Astrocyte of the cerebellum (primary cell): ENCODE measurements around the gene LPCAT2.

Experiments used
- DNase-seq: peaks from one replicate; pipeline ENCODE4 v3.0.0-alpha.2; 2011; ENCODE audit warnings: low read depth
- H3K4me3 ChIP-seq: 2 replicates; pipeline ENCODE4 v1.5.1; 2011; ENCODE audit warnings: mild to moderate bottlenecking, low read depth, low read length, moderate library complexity
- in situ Hi-C: cut with HindIII; loops from 2 replicates; pipeline ENCODE4 v1.10.0; 2017; ENCODE audit warnings: low sequenced_read_pairs
- TF ChIP-seq, protein P1 (sequence below): IDR thresholded peaks from 2 replicates; pipeline ENCODE4 v1.5.1; 2012; ENCODE audit warnings: low read length, low read depth, moderate library complexity, mild to moderate bottlenecking; ENCODE audit errors: missing control alignments

Gene LPCAT2

DNA sequence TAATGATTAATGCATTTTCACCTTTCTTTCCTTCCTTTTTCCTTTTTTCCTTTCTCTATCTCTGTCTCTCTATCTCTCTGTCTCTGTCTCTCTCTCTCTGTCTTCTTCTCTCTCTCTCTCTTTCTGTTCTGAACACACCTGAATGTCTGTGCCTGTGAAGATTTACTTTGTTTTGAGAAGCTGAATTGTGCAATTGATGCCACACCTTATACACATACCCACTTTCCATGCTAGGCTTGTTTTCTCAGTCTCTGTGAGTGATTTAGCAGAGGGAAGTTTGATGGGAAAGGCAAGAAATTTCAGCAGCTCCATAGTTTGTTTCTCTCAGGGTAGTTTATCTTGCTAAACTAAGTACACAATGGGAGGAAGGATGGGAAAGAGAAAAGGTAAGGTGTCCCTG, 48.3 kb downstream of the LPCAT2 start:
- in situ Hi-C loops, result no loop called here
- TF ChIP-seq, protein P1, sequence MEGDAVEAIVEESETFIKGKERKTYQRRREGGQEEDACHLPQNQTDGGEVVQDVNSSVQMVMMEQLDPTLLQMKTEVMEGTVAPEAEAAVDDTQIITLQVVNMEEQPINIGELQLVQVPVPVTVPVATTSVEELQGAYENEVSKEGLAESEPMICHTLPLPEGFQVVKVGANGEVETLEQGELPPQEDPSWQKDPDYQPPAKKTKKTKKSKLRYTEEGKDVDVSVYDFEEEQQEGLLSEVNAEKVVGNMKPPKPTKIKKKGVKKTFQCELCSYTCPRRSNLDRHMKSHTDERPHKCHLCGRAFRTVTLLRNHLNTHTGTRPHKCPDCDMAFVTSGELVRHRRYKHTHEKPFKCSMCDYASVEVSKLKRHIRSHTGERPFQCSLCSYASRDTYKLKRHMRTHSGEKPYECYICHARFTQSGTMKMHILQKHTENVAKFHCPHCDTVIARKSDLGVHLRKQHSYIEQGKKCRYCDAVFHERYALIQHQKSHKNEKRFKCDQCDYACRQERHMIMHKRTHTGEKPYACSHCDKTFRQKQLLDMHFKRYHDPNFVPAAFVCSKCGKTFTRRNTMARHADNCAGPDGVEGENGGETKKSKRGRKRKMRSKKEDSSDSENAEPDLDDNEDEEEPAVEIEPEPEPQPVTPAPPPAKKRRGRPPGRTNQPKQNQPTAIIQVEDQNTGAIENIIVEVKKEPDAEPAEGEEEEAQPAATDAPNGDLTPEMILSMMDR, result no peak
- no peak overlapping the region for H3K4me3 ChIP-seq
- DNase-seq, result no peak

DNA sequence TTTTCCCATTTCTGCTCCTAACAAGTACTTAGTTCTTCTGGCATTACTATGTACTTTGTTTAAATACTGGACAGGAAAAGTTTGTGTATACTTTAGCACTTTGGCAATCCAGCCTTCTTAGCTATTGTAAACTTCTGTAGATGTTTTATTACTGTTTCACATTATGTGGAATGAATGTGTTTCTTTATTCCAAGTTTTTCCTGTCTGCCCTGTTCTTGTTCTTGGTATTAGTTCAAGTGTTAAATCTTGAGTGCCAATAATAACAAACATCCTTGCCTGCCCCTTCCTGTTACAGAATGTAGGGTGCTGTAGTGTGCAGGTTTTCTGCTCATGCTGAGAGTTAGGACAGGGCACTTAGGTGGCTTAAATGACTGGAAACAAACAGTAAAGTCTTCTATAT, 50.4 kb downstream of the LPCAT2 start:
- no peak for DNase-seq
- H3K4me3 ChIP-seq, result no peak overlapping the region
- TF ChIP-seq, protein P1, result no peak
- in situ Hi-C loops, result no loop called here

DNA sequence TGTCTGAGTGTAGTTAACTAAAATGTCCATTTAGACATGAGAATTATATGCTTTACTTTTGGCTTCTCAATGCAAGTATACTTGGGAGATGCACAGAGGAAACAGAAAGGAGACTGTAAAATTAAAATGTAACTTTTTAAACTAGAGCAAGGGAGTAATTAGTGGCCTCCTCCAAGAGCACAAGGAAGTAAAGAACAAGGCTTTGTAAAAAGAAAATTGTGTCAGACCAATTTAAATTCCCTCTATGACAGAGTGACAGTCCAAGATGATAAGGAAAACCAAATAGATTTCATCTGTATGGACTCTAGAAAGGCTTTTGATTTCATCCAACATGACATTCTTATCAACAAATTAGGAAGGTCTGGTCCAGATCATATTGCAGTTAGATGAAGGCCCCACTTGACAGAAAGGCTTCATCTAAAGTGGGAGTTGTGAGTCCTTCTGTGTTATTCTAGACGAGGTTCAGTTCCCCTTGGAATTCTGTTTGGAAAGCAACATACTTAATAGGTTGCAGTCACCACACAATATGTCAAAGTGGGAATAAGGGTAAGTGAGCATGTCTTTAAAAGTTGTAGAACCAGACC, 51.2 kb downstream of the LPCAT2 start:
- in situ Hi-C loops, result no loop called here
- no peak for DNase-seq
- TF ChIP-seq, protein P1, result no peak
- H3K4me3 ChIP-seq, result no peak overlapping the region

DNA sequence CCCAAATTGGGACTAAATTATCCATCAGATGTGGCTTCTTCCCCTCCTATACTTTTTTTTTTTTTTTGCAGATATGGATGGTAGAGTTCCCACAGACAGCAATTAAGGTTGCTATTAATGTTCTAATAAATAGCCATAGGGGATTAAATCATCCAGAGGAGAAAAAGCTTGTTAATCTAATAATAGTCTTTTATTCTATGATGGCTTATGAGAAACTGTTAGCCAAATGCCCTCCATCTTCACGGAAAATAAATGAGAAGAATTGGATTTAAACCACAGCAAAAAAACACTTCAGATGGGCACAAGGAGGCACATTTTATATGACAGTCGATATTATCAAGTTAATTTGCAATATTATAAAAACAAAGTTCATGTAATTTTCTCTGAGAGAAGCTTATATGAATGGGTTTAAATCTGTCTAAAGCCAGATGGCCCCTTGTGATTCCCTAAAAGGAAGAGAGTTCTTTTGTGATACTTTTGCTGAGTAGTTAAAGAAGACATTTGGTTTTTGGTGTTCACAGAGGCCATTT, 52.5 kb downstream of the LPCAT2 start:
- no peak for DNase-seq
- in situ Hi-C loops, result no loop called here
- H3K4me3 ChIP-seq, result no peak overlapping the region
- TF ChIP-seq, protein P1, result no peak

DNA sequence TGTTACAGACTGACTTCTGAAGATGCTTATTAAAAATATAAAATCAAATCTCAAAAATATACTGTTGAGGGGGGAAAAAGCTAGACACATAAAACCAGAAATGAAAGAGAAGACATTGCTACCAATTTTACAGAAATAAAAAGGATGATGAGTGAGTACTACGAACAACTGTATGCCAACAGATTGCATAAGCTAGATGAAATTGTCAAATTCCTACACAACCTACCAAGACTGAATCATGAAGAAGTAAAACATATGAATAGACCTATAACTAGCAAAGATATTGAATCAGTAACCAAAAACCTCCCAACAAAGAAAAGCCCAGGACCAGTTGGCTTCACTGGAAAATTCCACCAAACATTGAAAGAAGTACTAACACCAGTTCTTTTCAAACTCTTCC, 54.1 kb downstream of the LPCAT2 start:
- no peak for DNase-seq
- H3K4me3 ChIP-seq, result no peak overlapping the region
- in situ Hi-C loops, result no loop called here
- TF ChIP-seq, protein P1, result no peak

DNA sequence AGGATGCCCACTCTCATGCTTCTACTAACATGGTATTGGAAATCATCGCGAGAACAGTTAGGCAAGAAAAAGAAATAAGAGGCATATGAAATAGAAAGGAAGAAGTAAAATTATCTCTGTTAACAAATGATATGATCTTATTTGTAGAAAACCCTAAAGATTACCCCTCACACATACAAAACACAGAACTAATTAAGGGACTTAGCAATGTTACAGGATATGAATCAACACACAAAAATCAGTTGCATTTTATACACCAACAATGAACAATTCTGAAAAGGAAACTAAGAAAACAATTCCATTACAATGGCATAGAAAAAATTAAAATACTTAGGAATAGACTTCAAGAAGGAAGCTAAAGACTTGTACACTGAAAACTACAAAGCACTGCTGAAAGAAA, 54.9 kb downstream of the LPCAT2 start:
- in situ Hi-C loops, result no loop called here
- TF ChIP-seq, protein P1, result no peak
- DNase-seq, result no peak

DNA sequence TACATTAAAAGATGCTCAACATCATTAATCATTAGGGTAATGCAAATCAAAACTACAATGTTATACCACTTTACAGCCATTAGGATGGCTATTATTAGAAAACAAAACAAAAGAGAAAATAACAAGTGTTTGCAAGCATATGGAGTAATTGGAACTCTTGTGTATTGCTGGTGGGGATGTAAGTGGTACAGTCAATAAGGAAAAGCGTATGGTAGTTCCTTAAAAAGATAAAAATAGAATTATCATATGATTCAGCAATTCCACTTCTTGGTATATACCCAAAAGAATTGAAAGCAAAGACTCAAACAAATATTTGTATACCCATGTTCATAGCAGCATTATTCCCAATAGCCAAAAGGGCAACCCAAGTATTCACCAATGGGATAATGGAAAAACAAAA, 56.2 kb downstream of the LPCAT2 start:
- TF ChIP-seq, protein P1, result no peak
- no peak overlapping the region for H3K4me3 ChIP-seq
- in situ Hi-C loops, result no loop called here
- DNase-seq, result no peak

More for the DNA sequence above, 54.9 kb downstream of the LPCAT2 start:
- H3K4me3 ChIP-seq, result no peak overlapping the region
